ENCODE measurements around the gene SP1. TPM values are rescaled to one million over a fixed set of nuclear protein-coding genes. Genes with fewer than 3 reads are reported as not detected.

Gene SP1
- total RNA-seq, 1 experiment from 2014 or later = 81.0 TPM

- intact Hi-C loops (cut with micrococcal nuclease; ENCODE audit: unreplicated experiment) = no loop called here
- no peaks in the 10 kb centered on the region for H3K27me3 ChIP-seq (ENCODE audit: control insufficient read depth, insufficient read depth, low read length)
- no peaks in the 10 kb centered on the region for H3K36me3 ChIP-seq (ENCODE audit: control insufficient read depth, insufficient read depth, low read length)
- no peak within 1 kb of the TSS for H3K27ac ChIP-seq (ENCODE audit: low read length)
- H3K4me1 ChIP-seq (ENCODE audit: control insufficient read depth, insufficient read depth, low read length) = peaks cover 16% of the 10 kb centered on the region
- ATAC-seq (no peak), DNase-seq (ENCODE audit: low read depth, low spot score) (no peak)
- in situ Hi-C loops (cut with HindIII; ENCODE audit: low pct_unique_long_range_greater_than_20kb, low sequenced_read_pairs) = loop anchor here (5.0 kb wide), 1 partner anchor 66 kb away; no protein-coding TSS in a partner anchor
- no peak within 1 kb of the TSS for H3K4me3 ChIP-seq (ENCODE audit: low read depth in 2 of 2, low read length in 2 of 2)
- no TSS peak for BruUV-seq (replicated peaks)
- TF ChIP-seq POLR2AphosphoS5 (IDR thresholded peaks at IDR 0.05; ENCODE audit: low read depth, low read length) (no peak), TCF7L2 (IDR thresholded peaks at IDR 0.05; ENCODE audit: low read depth, low read length) (no peak), CTCF (IDR thresholded peaks at IDR 0.05) (no peak), REST (IDR thresholded peaks at IDR 0.05; ENCODE audit: insufficient read depth in 1 of 2, low read depth in 2 of 2, low read length in 1 of 2) (no peak), SIN3A (IDR thresholded peaks at IDR 0.05; ENCODE audit: borderline replicate concordance, insufficient read depth, low read depth, low read length) (no peak)
- ChIA-PET CTCF (no interaction called here), POLR2A (no interaction called here)
- H3K9me3 ChIP-seq (ENCODE audit: control insufficient read depth, insufficient read depth, low read depth, low read length) = no peaks in the 10 kb centered on the region
Observed at GRCh38 chr12:53423597-53423996, 43.6 kb downstream of the SP1 start, which contains the start of gene AMHR2. AMHR2 (plus strand) TSS chr12:53423855; CDS start chr12:53423935, 80 bp downstream.

- no TSS peak for BruUV-seq (replicated peaks)
- no peak overlapping the region for H3K4me3 ChIP-seq (ENCODE audit: low read depth in 2 of 2, low read length in 2 of 2)
- no peaks in the 10 kb centered on the region for H3K27me3 ChIP-seq (ENCODE audit: control insufficient read depth, insufficient read depth, low read length)
- CTCF ChIA-PET = interaction anchor here (1.7 kb wide), 1 partner anchor 73 kb away, joined by 7 read pairs; no protein-coding TSS in a partner anchor
- TF ChIP-seq REST (IDR thresholded peaks at IDR 0.05; ENCODE audit: insufficient read depth in 1 of 2, low read depth in 2 of 2, low read length in 1 of 2) = no peak
- TF ChIP-seq CTCF (IDR thresholded peaks at IDR 0.05) = no peak
- no peak for TF ChIP-seq TCF7L2 (IDR thresholded peaks at IDR 0.05; ENCODE audit: low read depth, low read length)
- no peak for TF ChIP-seq POLR2AphosphoS5 (IDR thresholded peaks at IDR 0.05; ENCODE audit: low read depth, low read length)
- TF ChIP-seq SIN3A (IDR thresholded peaks at IDR 0.05; ENCODE audit: borderline replicate concordance, insufficient read depth, low read depth, low read length) = no peak
- ATAC-seq (no peak), DNase-seq (ENCODE audit: low read depth, low spot score) (no peak)
- intact Hi-C loops (cut with micrococcal nuclease; ENCODE audit: unreplicated experiment) (no loop called here), in situ Hi-C loops (cut with HindIII; ENCODE audit: low pct_unique_long_range_greater_than_20kb, low sequenced_read_pairs) (loop anchor here (5.0 kb wide), 1 partner anchor 68 kb away; no protein-coding TSS in a partner anchor)
- H3K4me1 ChIP-seq (ENCODE audit: control insufficient read depth, insufficient read depth, low read length) = peaks cover 14% of the 10 kb centered on the region
- no peaks in the 10 kb centered on the region for H3K36me3 ChIP-seq (ENCODE audit: control insufficient read depth, insufficient read depth, low read length)
- POLR2A ChIA-PET = no interaction called here
- H3K27ac ChIP-seq (ENCODE audit: low read length) = no peak overlapping the region
- H3K9me3 ChIP-seq (ENCODE audit: control insufficient read depth, insufficient read depth, low read depth, low read length) = no peaks in the 10 kb centered on the region
Observed at GRCh38 chr12:53424626-53425514, 44.9 kb downstream of the SP1 start.
